WTC11 (cell line): ENCODE measurements around the gene STEAP1B. TPM values are rescaled to one million over a fixed set of nuclear protein-coding genes. Genes with fewer than 3 reads are reported as not detected.
"Not testable (repeated sequence)": the region's sequence is repeated elsewhere in the genome, so short reads cannot be mapped to it uniquely, and the experiment has no call there.

Experiments used
- ATAC-seq: fragments of 200-7000 bp; cut with Tn5 transposase; 2 replicates; pipeline ENCODE4 v1.10.0; 2021; ENCODE audit warnings: mild to moderate bottlenecking, moderate library complexity
- CTCF ChIA-PET: fragments of 300-600 bp; sonication (Branson Sonifier 250); formaldehyde crosslinking; loops from one replicate; lab custom pipeline; 2021; ENCODE audit warnings: antibody characterized with exemption; lab: Charles Lee
- POLR2A ChIA-PET: fragments of 350-600 bp; sonication (Branson Sonifier 250); formaldehyde crosslinking; loops from one replicate; lab custom pipeline; 2021; ENCODE audit warnings: antibody characterized with exemption; lab: Charles Lee
- DNase-seq: peaks from one replicate; pipeline ENCODE4 v3.0.0; 2021; ENCODE audit warnings: low spot score
- H3K27ac Mint-ChIP-seq: 2 replicates; pipeline ENCODE4 v1.8.0; 2021; ENCODE audit warnings: mixed read lengths
- H3K27me3 Mint-ChIP-seq: 2 replicates; pipeline ENCODE4 v1.8.0; 2021; ENCODE audit warnings: low read depth, mild to moderate bottlenecking, moderate library complexity, mixed read lengths
- H3K36me3 Mint-ChIP-seq: 2 replicates; pipeline ENCODE4 v1.8.0; 2021; ENCODE audit warnings: mixed read lengths
- H3K4me1 Mint-ChIP-seq: 2 replicates; pipeline ENCODE4 v1.8.0; 2022; ENCODE audit warnings: mixed read lengths
- H3K4me3 Mint-ChIP-seq: 2 replicates; pipeline ENCODE4 v1.8.0; 2021; ENCODE audit warnings: mild to moderate bottlenecking, moderate library complexity, mixed read lengths
- H3K9me3 Mint-ChIP-seq: 2 replicates; pipeline ENCODE4 v1.8.0; 2021; ENCODE audit warnings: mixed read lengths
- ETV6 ChIP-seq: sonication (generic); formaldehyde crosslinking; IDR thresholded peaks from 2 replicates; pipeline ENCODE4 v1.8.1; 2022; ENCODE audit warnings: mild to moderate bottlenecking, missing genetic modification reagents
- FOXK1 ChIP-seq: sonication (generic); formaldehyde crosslinking; IDR thresholded peaks from 2 replicates; pipeline ENCODE4 v1.8.0; 2022; ENCODE audit warnings: mild to moderate bottlenecking, moderate library complexity, missing genetic modification reagents
- IRF2 ChIP-seq: sonication (generic); formaldehyde crosslinking; IDR thresholded peaks from 2 replicates; pipeline ENCODE4 v1.8.0; 2022; ENCODE audit warnings: low read depth, missing genetic modification reagents, borderline replicate concordance
- NR1H2 ChIP-seq: sonication (generic); formaldehyde crosslinking; IDR thresholded peaks from 2 replicates; pipeline ENCODE4 v1.9.0; 2021; ENCODE audit warnings: mild to moderate bottlenecking, moderate library complexity, missing genetic modification reagents
- SP1 ChIP-seq: sonication (generic); formaldehyde crosslinking; conservative IDR thresholded peaks from 2 replicates; pipeline ENCODE4 v1.8.1; 2022; ENCODE audit warnings: missing genetic modification reagents
- TCF7 ChIP-seq: sonication (generic); formaldehyde crosslinking; IDR thresholded peaks from 2 replicates; pipeline ENCODE4 v1.8.0; 2022; ENCODE audit warnings: mild to moderate bottlenecking, low read depth, missing genetic modification reagents, moderate library complexity
- TEAD4 ChIP-seq: sonication (generic); formaldehyde crosslinking; IDR thresholded peaks from 2 replicates; pipeline ENCODE4 v1.8.0; 2022; ENCODE audit warnings: mild to moderate bottlenecking, missing genetic modification reagents
- ZNF396 ChIP-seq: fragments of 250-450 bp; sonication (Bioruptor Pico); IDR thresholded peaks from 2 replicates; pipeline ENCODE4 v1.8.0; 2021; ENCODE audit warnings: mild to moderate bottlenecking, moderate library complexity, borderline replicate concordance
- ZNF671 ChIP-seq: fragments of 250-450 bp; sonication (Bioruptor Pico); IDR thresholded peaks from 2 replicates; pipeline ENCODE4 v1.8.0; 2021; ENCODE audit warnings: mild to moderate bottlenecking
- total RNA-seq: library from RNA; stranded (reverse); gene quantifications from 3 replicates; pipeline ENCODE4 v1.2.3, GENCODE V29; 2021
- TF ChIP-seq, protein P1 (sequence below): sonication (generic); formaldehyde crosslinking; IDR thresholded peaks from 2 replicates; pipeline ENCODE4 v1.8.1; 2022; ENCODE audit warnings: low read depth, mild to moderate bottlenecking, moderate library complexity, missing genetic modification reagents, borderline replicate concordance
- TF ChIP-seq, protein P2 (sequence below): sonication (generic); formaldehyde crosslinking; IDR thresholded peaks from 2 replicates; pipeline ENCODE4 v1.8.1; 2023; ENCODE audit warnings: mild to moderate bottlenecking, missing genetic modification reagents, moderate library complexity
- TF ChIP-seq, protein P3 (sequence below): fragments of 200-600 bp; IDR thresholded peaks from 2 replicates; pipeline ENCODE4 v1.8.0; 2022; ENCODE audit warnings: antibody characterized with exemption
- TF ChIP-seq, protein P4 (sequence below): sonication (generic); formaldehyde crosslinking; IDR thresholded peaks from 2 replicates; pipeline ENCODE4 v1.8.0; 2023; ENCODE audit warnings: missing genetic modification reagents

The STEAP1B gene
- total RNA-seq, 1 experiment from 2014 or later: 5.5 TPM

DNA sequence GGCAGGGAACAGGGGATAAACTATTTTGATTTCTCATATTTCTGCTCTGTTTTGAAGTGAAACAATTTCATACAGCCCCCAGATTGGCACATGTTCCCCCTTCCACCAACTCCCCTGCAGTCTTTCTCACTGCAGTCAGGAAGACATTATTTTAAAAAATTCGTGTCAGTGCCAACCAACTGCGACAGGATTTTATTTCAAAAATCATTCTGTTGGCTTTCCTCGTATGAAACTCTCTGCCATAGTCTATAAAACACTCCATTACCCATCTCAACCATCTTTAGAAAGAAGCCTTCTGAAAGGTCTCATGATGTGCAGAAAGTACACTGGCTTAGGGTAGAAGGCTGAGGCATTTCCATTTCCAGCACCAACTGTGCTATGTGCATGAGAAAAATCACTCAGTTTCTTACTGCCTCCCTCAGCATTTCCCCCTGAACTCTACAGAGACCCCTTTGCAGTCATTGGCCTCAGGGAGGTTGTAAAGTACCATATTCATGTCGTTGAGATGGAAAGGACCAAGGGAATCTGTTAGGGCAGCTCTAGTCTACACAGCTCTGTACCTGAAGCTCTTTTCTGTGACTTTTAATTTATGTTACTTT, 46.9 kb downstream of the STEAP1B start:
- H3K27ac Mint-ChIP-seq: no peak overlapping the region; the same call in 1 of the 2 replicates
- H3K4me3 Mint-ChIP-seq: peak overlapping the region; percentile 59; the same call in 1 of the 2 replicates
- H3K27me3 Mint-ChIP-seq: no peaks in the 10 kb centered on the region
- H3K36me3 Mint-ChIP-seq: no peaks in the 10 kb centered on the region
- TF ChIP-seq TEAD4 (CRISPR knock-in tag) (no peak), ZNF671 (CRISPR knock-in tag) (no peak), SP1 (no peak), FOXK1 (CRISPR knock-in tag) (no peak), ZNF396 (CRISPR knock-in tag) (no peak), IRF2 (CRISPR knock-in tag) (no peak), NR1H2 (no peak), TCF7 (CRISPR knock-in tag) (no peak)
- TF ChIP-seq, protein P1, sequence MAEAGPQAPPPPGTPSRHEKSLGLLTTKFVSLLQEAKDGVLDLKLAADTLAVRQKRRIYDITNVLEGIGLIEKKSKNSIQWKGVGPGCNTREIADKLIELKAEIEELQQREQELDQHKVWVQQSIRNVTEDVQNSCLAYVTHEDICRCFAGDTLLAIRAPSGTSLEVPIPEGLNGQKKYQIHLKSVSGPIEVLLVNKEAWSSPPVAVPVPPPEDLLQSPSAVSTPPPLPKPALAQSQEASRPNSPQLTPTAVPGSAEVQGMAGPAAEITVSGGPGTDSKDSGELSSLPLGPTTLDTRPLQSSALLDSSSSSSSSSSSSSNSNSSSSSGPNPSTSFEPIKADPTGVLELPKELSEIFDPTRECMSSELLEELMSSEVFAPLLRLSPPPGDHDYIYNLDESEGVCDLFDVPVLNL: no peak
- ChIA-PET POLR2A (interaction anchor here (0.6 kb wide), 1 partner anchor 28 kb away, joined by 7 read pairs; no protein-coding TSS in a partner anchor), CTCF (interaction anchor here (0.6 to 1.9 kb wide), 50 partner anchors 8 to 1543 kb away, joined by 3 to 20 read pairs (median 4); no protein-coding TSS in a partner anchor)
- H3K4me1 Mint-ChIP-seq: peaks cover 16% of the 10 kb centered on the region
- no peaks in the 10 kb centered on the region for H3K9me3 Mint-ChIP-seq
- DNase-seq (no peak), ATAC-seq (no peak)

DNA sequence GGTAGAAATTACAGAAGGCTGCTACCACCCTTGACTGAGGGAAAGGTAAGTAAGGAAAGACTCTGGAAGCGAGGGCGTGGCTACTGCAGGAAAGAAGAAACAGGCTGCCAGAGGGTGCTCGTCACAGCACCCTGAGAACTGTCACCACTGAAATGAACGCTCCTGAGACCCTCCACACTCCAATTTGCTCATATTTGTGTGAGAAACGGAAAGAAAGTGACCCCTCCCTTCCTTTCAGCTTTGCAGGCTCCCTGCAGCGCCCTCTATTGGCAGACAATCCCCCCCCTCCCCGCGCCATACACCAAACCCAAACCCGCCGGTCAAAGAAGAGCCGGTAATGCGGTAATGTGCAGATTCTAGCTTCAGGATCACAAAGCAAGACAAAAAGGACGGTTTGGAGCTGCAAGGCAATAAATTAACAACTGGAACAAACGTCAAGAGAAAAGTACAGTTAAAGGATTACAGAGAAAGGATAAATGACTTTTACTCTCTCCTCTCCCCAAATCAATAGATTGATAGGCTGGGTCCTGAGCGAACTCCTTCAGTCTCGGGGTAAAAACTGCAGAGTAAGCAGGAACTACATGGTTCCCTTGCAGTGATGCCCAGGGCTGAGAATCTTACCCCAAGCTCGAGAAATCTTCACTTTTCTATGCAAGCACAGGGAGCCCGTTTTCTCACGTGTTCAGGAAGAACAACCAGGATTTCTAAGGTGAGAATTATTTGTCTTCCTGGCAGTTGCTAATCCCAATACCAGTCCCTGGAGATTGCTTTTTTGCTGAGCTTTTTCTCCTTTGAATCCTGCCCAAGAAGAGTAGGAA, 47.6 kb downstream of the STEAP1B start:
- POLR2A ChIA-PET: interaction anchor here (0.6 kb wide), 1 partner anchor 29 kb away, joined by 7 read pairs; no protein-coding TSS in a partner anchor
- TF ChIP-seq, protein P2, sequence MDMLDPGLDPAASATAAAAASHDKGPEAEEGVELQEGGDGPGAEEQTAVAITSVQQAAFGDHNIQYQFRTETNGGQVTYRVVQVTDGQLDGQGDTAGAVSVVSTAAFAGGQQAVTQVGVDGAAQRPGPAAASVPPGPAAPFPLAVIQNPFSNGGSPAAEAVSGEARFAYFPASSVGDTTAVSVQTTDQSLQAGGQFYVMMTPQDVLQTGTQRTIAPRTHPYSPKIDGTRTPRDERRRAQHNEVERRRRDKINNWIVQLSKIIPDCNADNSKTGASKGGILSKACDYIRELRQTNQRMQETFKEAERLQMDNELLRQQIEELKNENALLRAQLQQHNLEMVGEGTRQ (CRISPR knock-in tag): no peak
- TF ChIP-seq, protein P3, sequence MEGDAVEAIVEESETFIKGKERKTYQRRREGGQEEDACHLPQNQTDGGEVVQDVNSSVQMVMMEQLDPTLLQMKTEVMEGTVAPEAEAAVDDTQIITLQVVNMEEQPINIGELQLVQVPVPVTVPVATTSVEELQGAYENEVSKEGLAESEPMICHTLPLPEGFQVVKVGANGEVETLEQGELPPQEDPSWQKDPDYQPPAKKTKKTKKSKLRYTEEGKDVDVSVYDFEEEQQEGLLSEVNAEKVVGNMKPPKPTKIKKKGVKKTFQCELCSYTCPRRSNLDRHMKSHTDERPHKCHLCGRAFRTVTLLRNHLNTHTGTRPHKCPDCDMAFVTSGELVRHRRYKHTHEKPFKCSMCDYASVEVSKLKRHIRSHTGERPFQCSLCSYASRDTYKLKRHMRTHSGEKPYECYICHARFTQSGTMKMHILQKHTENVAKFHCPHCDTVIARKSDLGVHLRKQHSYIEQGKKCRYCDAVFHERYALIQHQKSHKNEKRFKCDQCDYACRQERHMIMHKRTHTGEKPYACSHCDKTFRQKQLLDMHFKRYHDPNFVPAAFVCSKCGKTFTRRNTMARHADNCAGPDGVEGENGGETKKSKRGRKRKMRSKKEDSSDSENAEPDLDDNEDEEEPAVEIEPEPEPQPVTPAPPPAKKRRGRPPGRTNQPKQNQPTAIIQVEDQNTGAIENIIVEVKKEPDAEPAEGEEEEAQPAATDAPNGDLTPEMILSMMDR: peak; percentile 79
- 0 out of 2 replicates have a peak, but pooled peaks have one; percentile 25 for TF ChIP-seq ETV6 (CRISPR knock-in tag)
- TF ChIP-seq, protein P4, sequence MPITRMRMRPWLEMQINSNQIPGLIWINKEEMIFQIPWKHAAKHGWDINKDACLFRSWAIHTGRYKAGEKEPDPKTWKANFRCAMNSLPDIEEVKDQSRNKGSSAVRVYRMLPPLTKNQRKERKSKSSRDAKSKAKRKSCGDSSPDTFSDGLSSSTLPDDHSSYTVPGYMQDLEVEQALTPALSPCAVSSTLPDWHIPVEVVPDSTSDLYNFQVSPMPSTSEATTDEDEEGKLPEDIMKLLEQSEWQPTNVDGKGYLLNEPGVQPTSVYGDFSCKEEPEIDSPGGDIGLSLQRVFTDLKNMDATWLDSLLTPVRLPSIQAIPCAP (CRISPR knock-in tag): no peak
- no peaks in the 10 kb centered on the region for H3K9me3 Mint-ChIP-seq
- H3K4me1 Mint-ChIP-seq: peaks cover 19% of the 10 kb centered on the region
- peak; percentile 93 for ATAC-seq
- CTCF ChIA-PET: interaction anchor here (0.5 to 1.9 kb wide), 54 partner anchors 9 to 1542 kb away, joined by 3 to 20 read pairs (median 4); no protein-coding TSS in a partner anchor
- DNase-seq: peak; percentile 86
- H3K27ac Mint-ChIP-seq: no peak overlapping the region
- H3K36me3 Mint-ChIP-seq: no peaks in the 10 kb centered on the region
- H3K27me3 Mint-ChIP-seq: no peaks in the 10 kb centered on the region
- H3K4me3 Mint-ChIP-seq: peak overlapping the region; percentile 59

DNA sequence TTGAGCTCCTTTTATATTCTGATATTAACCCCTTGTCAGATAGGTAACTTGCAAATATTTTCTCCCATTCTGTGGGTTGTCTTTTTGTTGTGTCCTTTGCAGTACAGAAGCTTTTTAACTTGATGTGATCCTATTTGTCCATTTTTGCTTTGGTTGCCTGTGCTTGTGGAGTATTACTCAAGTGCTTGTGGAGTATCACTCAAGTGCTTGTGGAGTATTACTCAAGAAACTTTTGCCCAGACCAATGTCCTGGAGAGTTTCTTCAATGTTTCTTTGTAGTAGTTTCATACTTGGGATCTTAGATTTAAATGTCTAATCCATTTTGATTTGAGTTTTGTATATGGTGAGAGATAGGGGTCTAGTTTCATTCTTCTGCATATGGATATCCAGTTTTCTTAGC, 50.0 kb downstream of the STEAP1B start:
- CTCF ChIA-PET: not testable (repeated sequence)

More for the DNA sequence above, 50.0 kb downstream of the STEAP1B start:
- H3K36me3 Mint-ChIP-seq, DNase-seq, H3K27me3 Mint-ChIP-seq, POLR2A ChIA-PET, H3K27ac Mint-ChIP-seq, H3K4me3 Mint-ChIP-seq, ATAC-seq, H3K9me3 Mint-ChIP-seq: not testable (repeated sequence)
- peaks cover 34% of the 10 kb centered on the region for H3K4me1 Mint-ChIP-seq
